Activated CD4-positive, alpha-beta T cell treated with anti-CD3 and anti-CD28 coated beads for 36 hours (primary cell): ENCODE results near the gene RET. TPM values are rescaled to one million over a fixed set of nuclear protein-coding genes. Genes with fewer than 3 reads are reported as not detected.
"Not testable (repeated sequence)": the region's sequence is repeated elsewhere in the genome, so short reads cannot be mapped to it uniquely, and the experiment has no call there.

Source experiments
- ATAC-seq: fragments of 200-7000 bp; cut with Tn5 transposase; one replicate; pipeline ENCODE4 v1.10.0; 2021; ENCODE audit warnings: mild to moderate bottlenecking, moderate library complexity
- CTCF ChIA-PET: fragments of 350-600 bp; sonication (Branson Sonifier 250); formaldehyde crosslinking; loops from one replicate; lab custom pipeline; 2021; ENCODE audit warnings: antibody characterized with exemption; lab: Charles Lee
- POLR2A ChIA-PET: fragments of 350-600 bp; sonication (Branson Sonifier 250); formaldehyde crosslinking; loops from one replicate; lab custom pipeline; 2021; ENCODE audit warnings: antibody characterized with exemption, inconsistent platforms; lab: Charles Lee
- DNase-seq: peaks from one replicate; pipeline ENCODE4 v3.0.0-alpha.2; 2020
- H3K27ac Mint-ChIP-seq: one replicate; pipeline ENCODE4 v1.8.0; 2021; ENCODE audit warnings: mixed read lengths
- H3K27me3 Mint-ChIP-seq: one replicate; pipeline ENCODE4 v1.8.0; 2021; ENCODE audit warnings: mixed read lengths
- H3K36me3 Mint-ChIP-seq: one replicate; pipeline ENCODE4 v1.8.0; 2021; ENCODE audit warnings: low read depth, mixed read lengths
- H3K4me1 Mint-ChIP-seq: one replicate; pipeline ENCODE4 v1.8.0; 2021; ENCODE audit warnings: mixed read lengths
- H3K4me3 Mint-ChIP-seq: one replicate; pipeline ENCODE4 v1.8.0; 2021; ENCODE audit warnings: mild to moderate bottlenecking, moderate library complexity, mixed read lengths
- H3K9me3 Mint-ChIP-seq: one replicate; pipeline ENCODE4 v1.8.0; 2021; ENCODE audit warnings: low read depth, mixed read lengths
- intact Hi-C, 2 experiments: fragments of 100-400 bp; cut with DNase I in 1 of 2; cut with micrococcal nuclease in 1 of 2; formaldehyde crosslinking; loops; one replicate each; pipeline versions ENCODE4 v1.14.2 to v1.15.1; 2022 to 2024; cut with DNase I, micrococcal nuclease
- total RNA-seq, 2 experiments: library from RNA; stranded (reverse); gene quantifications; one replicate each; pipeline ENCODE4 v1.2.3, GENCODE V29; 2021

The RET gene
- total RNA-seq, 2 experiments from 2014 or later, result 0.19 to 0.32 TPM

- Mint-ChIP-seq H3K36me3 (peaks cover 20% of the 10 kb centered on the region), H3K4me3 (no peak overlapping the region), H3K4me1 (peaks cover 75% of the 10 kb centered on the region), H3K9me3 (peaks cover 3% of the 10 kb centered on the region), H3K27me3 (no peaks in the 10 kb centered on the region), H3K27ac (no peak overlapping the region)
- ChIA-PET POLR2A (interaction anchor here (0.6 kb wide), 1 partner anchor 276 kb away, joined by 3 read pairs; no protein-coding TSS in a partner anchor), CTCF (interaction anchor here (1.4 kb wide), 1 partner anchor 23 kb away, joined by 3 read pairs; no protein-coding TSS in a partner anchor)
- ATAC-seq (no peak), DNase-seq (no peak)
- intact Hi-C loops, result no loop called here
Observed at GRCh38 chr10:43145311-43145710, 68.4 kb downstream of the RET start.

GRCh38 chr10:43145936-43146335 is 69.1 kb downstream of the RET start:
- DNase-seq, POLR2A ChIA-PET, H3K27ac Mint-ChIP-seq, H3K4me3 Mint-ChIP-seq, H3K27me3 Mint-ChIP-seq, intact Hi-C loops, ATAC-seq, H3K9me3 Mint-ChIP-seq: not testable (repeated sequence)
- Mint-ChIP-seq H3K4me1 (peaks cover 75% of the 10 kb centered on the region), H3K36me3 (peaks cover 20% of the 10 kb centered on the region)
- CTCF ChIA-PET, result interaction anchor here (1.0 kb wide), 1 partner anchor 21 kb away, joined by 3 read pairs; no protein-coding TSS in a partner anchor

- H3K9me3 Mint-ChIP-seq, result peaks cover 3% of the 10 kb centered on the region
- ChIA-PET CTCF (interaction anchor here (1.3 to 1.6 kb wide), 3 partner anchors 9 to 12 kb away, joined by 4 to 5 read pairs (median 5); no protein-coding TSS in a partner anchor), POLR2A (interaction anchor here (0.9 to 1.3 kb wide), 2 partner anchors 11 to 13 kb away, joined by 3 to 8 read pairs; partner anchors contain the start of gene CSGALNACT2)
- intact Hi-C loops, result no loop called here
- H3K27ac Mint-ChIP-seq, result no peak overlapping the region
- no peaks in the 10 kb centered on the region for H3K27me3 Mint-ChIP-seq
- peaks cover 20% of the 10 kb centered on the region for H3K36me3 Mint-ChIP-seq
- H3K4me1 Mint-ChIP-seq, result peaks cover 56% of the 10 kb centered on the region
- no peak overlapping the region for H3K4me3 Mint-ChIP-seq
- ATAC-seq (no peak), DNase-seq (no peak)
Observed at GRCh38 chr10:43151371-43151770, 74.5 kb downstream of the RET start.

- ChIA-PET CTCF (interaction anchor here (1.1 to 1.6 kb wide), 3 partner anchors 10 to 178 kb away, joined by 4 to 8 read pairs (median 4); no protein-coding TSS in a partner anchor), POLR2A (no interaction called here)
- intact Hi-C loops, result no loop called here
- Mint-ChIP-seq H3K9me3 (peaks cover under 1% of the 10 kb centered on the region), H3K27me3 (no peaks in the 10 kb centered on the region), H3K4me1 (peaks cover 52% of the 10 kb centered on the region), H3K4me3 (no peak overlapping the region), H3K27ac (no peak overlapping the region), H3K36me3 (peaks cover 11% of the 10 kb centered on the region)
- ATAC-seq (no peak), DNase-seq (no peak)
Observed at GRCh38 chr10:43153901-43154300, 77.0 kb downstream of the RET start.

GRCh38 chr10:43155221-43155620 is 78.4 kb downstream of the RET start:
- no peak overlapping the region for H3K27ac Mint-ChIP-seq
- ChIA-PET CTCF (interaction anchor here (1.1 to 2.3 kb wide), 4 partner anchors 9 to 177 kb away, joined by 4 to 10 read pairs (median 6); no protein-coding TSS in a partner anchor), POLR2A (no interaction called here)
- H3K9me3 Mint-ChIP-seq, result no peaks in the 10 kb centered on the region
- peaks cover 12% of the 10 kb centered on the region for H3K36me3 Mint-ChIP-seq
- intact Hi-C loops, result no loop called here
- DNase-seq, result no peak
- H3K4me1 Mint-ChIP-seq, result peaks cover 54% of the 10 kb centered on the region
- no peak overlapping the region for H3K4me3 Mint-ChIP-seq
- no peak for ATAC-seq
- no peaks in the 10 kb centered on the region for H3K27me3 Mint-ChIP-seq

GRCh38 chr10:43155741-43156140 is 78.9 kb downstream of the RET start:
- peaks cover 12% of the 10 kb centered on the region for H3K36me3 Mint-ChIP-seq
- no peak overlapping the region for H3K27ac Mint-ChIP-seq
- CTCF ChIA-PET, result interaction anchor here (1.0 to 2.3 kb wide), 3 partner anchors 14 to 46 kb away, joined by 3 to 10 read pairs (median 3); no protein-coding TSS in a partner anchor
- POLR2A ChIA-PET, result interaction anchor here (0.9 kb wide), 1 partner anchor 16 kb away, joined by 3 read pairs; no protein-coding TSS in a partner anchor
- ATAC-seq (no peak), DNase-seq (no peak)
- H3K4me1 Mint-ChIP-seq, result peaks cover 52% of the 10 kb centered on the region
- H3K27me3 Mint-ChIP-seq, result no peaks in the 10 kb centered on the region
- no peaks in the 10 kb centered on the region for H3K9me3 Mint-ChIP-seq
- intact Hi-C loops, result no loop called here
- no peak overlapping the region for H3K4me3 Mint-ChIP-seq

GRCh38 chr10:43156590-43157341 is 79.9 kb downstream of the RET start:
- no peaks in the 10 kb centered on the region for H3K9me3 Mint-ChIP-seq
- intact Hi-C loops, result no loop called here
- H3K36me3 Mint-ChIP-seq, result peaks cover 22% of the 10 kb centered on the region
- ChIA-PET CTCF (interaction anchor here (0.6 to 1.7 kb wide), 5 partner anchors 13 to 925 kb away, joined by 3 to 4 read pairs (median 3); no protein-coding TSS in a partner anchor), POLR2A (interaction anchor here (1.3 kb wide), 1 partner anchor 17 kb away, joined by 5 read pairs; no protein-coding TSS in a partner anchor)
- no peak for ATAC-seq
- H3K27me3 Mint-ChIP-seq, result no peaks in the 10 kb centered on the region
- H3K27ac Mint-ChIP-seq, result peak overlapping the region; percentile 51
- no peak for DNase-seq
- peaks cover 54% of the 10 kb centered on the region for H3K4me1 Mint-ChIP-seq
- no peak overlapping the region for H3K4me3 Mint-ChIP-seq

- intact Hi-C loops, result no loop called here
- H3K36me3 Mint-ChIP-seq, result peaks cover 37% of the 10 kb centered on the region
- H3K4me1 Mint-ChIP-seq, result peaks cover 64% of the 10 kb centered on the region
- H3K9me3 Mint-ChIP-seq, result no peaks in the 10 kb centered on the region
- H3K4me3 Mint-ChIP-seq, result no peak overlapping the region
- no peak overlapping the region for H3K27ac Mint-ChIP-seq
- POLR2A ChIA-PET, result interaction anchor here (0.6 kb wide), 1 partner anchor 44 kb away, joined by 3 read pairs; no protein-coding TSS in a partner anchor
- CTCF ChIA-PET, result interaction anchor here (1.2 kb wide), 1 partner anchor 19 kb away, joined by 3 read pairs; no protein-coding TSS in a partner anchor
- ATAC-seq (no peak), DNase-seq (no peak)
- no peaks in the 10 kb centered on the region for H3K27me3 Mint-ChIP-seq
Observed at GRCh38 chr10:43158636-43159035, 81.8 kb downstream of the RET start.

- Mint-ChIP-seq H3K27ac (peak overlapping the region; percentile 94), H3K36me3 (peaks cover 45% of the 10 kb centered on the region), H3K9me3 (no peaks in the 10 kb centered on the region), H3K4me1 (peaks cover 59% of the 10 kb centered on the region), H3K4me3 (peak overlapping the region; percentile 22), H3K27me3 (no peaks in the 10 kb centered on the region)
- intact Hi-C loops, result loop anchor here (1.0 kb wide), 1 partner anchor 20 kb away; no protein-coding TSS in a partner anchor
- ATAC-seq (peak; percentile 86), DNase-seq (peak; percentile 68)
- POLR2A ChIA-PET, result interaction anchor here (0.7 to 1.9 kb wide), 3 partner anchors 20 to 249 kb away, joined by 4 to 16 read pairs (median 13); partner anchors contain the start of genes CSGALNACT2 and HNRNPF
- CTCF ChIA-PET, result interaction anchor here (1.2 to 2.8 kb wide), 3 partner anchors 9 to 21 kb away, joined by 3 to 11 read pairs (median 5); no protein-coding TSS in a partner anchor
Observed at GRCh38 chr10:43160046-43160920, 83.4 kb downstream of the RET start.

- H3K36me3 Mint-ChIP-seq, result peaks cover 41% of the 10 kb centered on the region
- CTCF ChIA-PET, result interaction anchor here (2.8 kb wide), 1 partner anchor 20 kb away, joined by 11 read pairs; no protein-coding TSS in a partner anchor
Observed at GRCh38 chr10:43160921-43161255, 84.0 kb downstream of the RET start.

More at GRCh38 chr10:43160921-43161255, 84.0 kb downstream of the RET start:
- no peaks in the 10 kb centered on the region for H3K9me3 Mint-ChIP-seq
- peak overlapping the region; percentile 94 for H3K27ac Mint-ChIP-seq
- intact Hi-C loops, result loop anchor here (1.0 kb wide), 1 partner anchor 21 kb away; no protein-coding TSS in a partner anchor
- H3K4me3 Mint-ChIP-seq, result peak overlapping the region; percentile 22
- POLR2A ChIA-PET, result interaction anchor here (0.7 to 1.9 kb wide), 3 partner anchors 20 to 248 kb away, joined by 4 to 16 read pairs (median 13); partner anchors contain the start of genes CSGALNACT2 and HNRNPF
- ATAC-seq, result peak; percentile 92
- H3K4me1 Mint-ChIP-seq, result peaks cover 54% of the 10 kb centered on the region
- H3K27me3 Mint-ChIP-seq, result no peaks in the 10 kb centered on the region
- no peak for DNase-seq
